ENCODE measurements around the gene PARP6. TPM values are rescaled to one million over a fixed set of nuclear protein-coding genes. Genes with fewer than 3 reads are reported as not detected.
"Not testable (repeated sequence)": the region's sequence is repeated elsewhere in the genome, so short reads cannot be mapped to it uniquely, and the experiment has no call there.

Gene PARP6
- total RNA-seq, 1 experiment from 2014 or later, result 85.7 TPM

DNA sequence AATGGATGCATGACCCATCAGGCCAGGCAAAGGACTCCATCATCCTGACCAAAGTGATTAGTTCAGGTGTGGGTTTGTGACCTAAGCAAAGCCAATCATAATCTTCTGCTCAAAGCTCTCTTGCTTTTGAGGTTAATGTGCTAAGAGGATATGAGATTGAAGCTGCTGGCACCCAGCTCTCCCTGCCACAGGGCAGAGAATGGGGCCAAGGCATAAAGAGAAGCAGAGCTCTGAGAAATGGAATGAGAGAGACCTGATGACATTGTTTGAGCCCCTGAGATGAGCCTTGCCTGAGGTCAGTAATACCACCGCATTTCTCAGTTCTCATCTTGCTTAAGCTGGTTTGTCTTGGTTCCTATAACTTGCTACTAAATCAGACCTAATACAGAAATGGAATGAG, 6.4 kb upstream of the PARP6 start:
- Histone ChIP-seq H3K27me3 (ENCODE audit: control insufficient read depth, insufficient read depth, low read length) (no peaks in the 10 kb centered on the region), H3K4me1 (ENCODE audit: control insufficient read depth, insufficient read depth, low read length) (no peaks in the 10 kb centered on the region), H3K4me3 (ENCODE audit: low read depth in 2 of 2, low read length in 2 of 2) (no peak overlapping the region), H3K27ac (ENCODE audit: low read length) (no peak overlapping the region), H3K36me3 (ENCODE audit: control insufficient read depth, insufficient read depth, low read length) (no peaks in the 10 kb centered on the region), H3K9me3 (ENCODE audit: control insufficient read depth, insufficient read depth, low read depth, low read length) (no peaks in the 10 kb centered on the region)
- ATAC-seq (no peak), DNase-seq (ENCODE audit: low read depth, low spot score) (no peak)
- TF ChIP-seq TCF7L2 (IDR thresholded peaks at IDR 0.05; ENCODE audit: low read depth, low read length) (no peak), CTCF (IDR thresholded peaks at IDR 0.05) (no peak), REST (IDR thresholded peaks at IDR 0.05; ENCODE audit: insufficient read depth in 1 of 2, low read depth in 2 of 2, low read length in 1 of 2) (no peak), POLR2AphosphoS5 (IDR thresholded peaks at IDR 0.05; ENCODE audit: low read depth, low read length) (no peak), SIN3A (IDR thresholded peaks at IDR 0.05; ENCODE audit: borderline replicate concordance, insufficient read depth, low read depth, low read length) (no peak)
- in situ Hi-C loops (cut with HindIII; ENCODE audit: low pct_unique_long_range_greater_than_20kb, low sequenced_read_pairs), result no loop called here
- no TSS peak for BruUV-seq (replicated peaks)
- ChIA-PET POLR2A (interaction anchor here (0.7 kb wide), 1 partner anchor 10 kb away, joined by 8 read pairs; no protein-coding TSS in a partner anchor), CTCF (interaction anchor here (0.6 kb wide), 1 partner anchor 829 kb away, joined by 14 read pairs; no protein-coding TSS in a partner anchor)
- intact Hi-C loops (cut with micrococcal nuclease; ENCODE audit: unreplicated experiment), result no loop called here

GRCh38 chr15:72276326-72276700, 4.0 kb upstream of the PARP6 start:
- in situ Hi-C loops (cut with HindIII; ENCODE audit: low pct_unique_long_range_greater_than_20kb, low sequenced_read_pairs) (no loop called here), intact Hi-C loops (cut with micrococcal nuclease; ENCODE audit: unreplicated experiment) (no loop called here)
- no peaks in the 10 kb centered on the region for H3K27me3 ChIP-seq (ENCODE audit: control insufficient read depth, insufficient read depth, low read length)
- peaks cover 9% of the 10 kb centered on the region for H3K4me1 ChIP-seq (ENCODE audit: control insufficient read depth, insufficient read depth, low read length)
- DNase-seq (ENCODE audit: low read depth, low spot score), result no peak
- TF ChIP-seq POLR2AphosphoS5 (IDR thresholded peaks at IDR 0.05; ENCODE audit: low read depth, low read length) (no peak), CTCF (IDR thresholded peaks at IDR 0.05) (no peak), REST (IDR thresholded peaks at IDR 0.05; ENCODE audit: insufficient read depth in 1 of 2, low read depth in 2 of 2, low read length in 1 of 2) (no peak), TCF7L2 (IDR thresholded peaks at IDR 0.05; ENCODE audit: low read depth, low read length) (no peak), SIN3A (IDR thresholded peaks at IDR 0.05; ENCODE audit: borderline replicate concordance, insufficient read depth, low read depth, low read length) (no peak)
- H3K36me3 ChIP-seq (ENCODE audit: control insufficient read depth, insufficient read depth, low read length), result no peaks in the 10 kb centered on the region; the same call in 1 of the 2 replicates
- H3K4me3 ChIP-seq (ENCODE audit: low read depth in 2 of 2, low read length in 2 of 2), result no peak overlapping the region
- ATAC-seq, result no peak
- BruUV-seq (replicated peaks), result no TSS peak
- no peaks in the 10 kb centered on the region for H3K9me3 ChIP-seq (ENCODE audit: control insufficient read depth, insufficient read depth, low read depth, low read length)
- CTCF ChIA-PET, result no interaction called here
- POLR2A ChIA-PET, result no interaction called here
- no peak overlapping the region for H3K27ac ChIP-seq (ENCODE audit: low read length)

- BruUV-seq (replicated peaks), result not testable (repeated sequence)
Measured at GRCh38 chr15:72275635-72276325, 3.4 kb upstream of the PARP6 start.

More at GRCh38 chr15:72275635-72276325, 3.4 kb upstream of the PARP6 start:
- H3K4me3 ChIP-seq (ENCODE audit: low read depth in 2 of 2, low read length in 2 of 2); H3K36me3 ChIP-seq (ENCODE audit: control insufficient read depth, insufficient read depth, low read length); POLR2A ChIA-PET; intact Hi-C loops (cut with micrococcal nuclease; ENCODE audit: unreplicated experiment); in situ Hi-C loops (cut with HindIII; ENCODE audit: low pct_unique_long_range_greater_than_20kb, low sequenced_read_pairs); CTCF ChIA-PET; H3K27ac ChIP-seq (ENCODE audit: low read length); H3K9me3 ChIP-seq (ENCODE audit: control insufficient read depth, insufficient read depth, low read depth, low read length); DNase-seq (ENCODE audit: low read depth, low spot score); ATAC-seq; H3K27me3 ChIP-seq (ENCODE audit: control insufficient read depth, insufficient read depth, low read length): not testable (repeated sequence)
- H3K4me1 ChIP-seq (ENCODE audit: control insufficient read depth, insufficient read depth, low read length), result peaks cover 15% of the 10 kb centered on the region
